ENCODE results near the gene GMDS.

GMDS gene

GRCh38 chr6:1576166-1576565 is 669.2 kb downstream of the GMDS start:
- no peak for DNase-seq

- peak; percentile 62 for DNase-seq
Measured at GRCh38 chr6:1575210-1576041, 670.0 kb downstream of the GMDS start.

DNA sequence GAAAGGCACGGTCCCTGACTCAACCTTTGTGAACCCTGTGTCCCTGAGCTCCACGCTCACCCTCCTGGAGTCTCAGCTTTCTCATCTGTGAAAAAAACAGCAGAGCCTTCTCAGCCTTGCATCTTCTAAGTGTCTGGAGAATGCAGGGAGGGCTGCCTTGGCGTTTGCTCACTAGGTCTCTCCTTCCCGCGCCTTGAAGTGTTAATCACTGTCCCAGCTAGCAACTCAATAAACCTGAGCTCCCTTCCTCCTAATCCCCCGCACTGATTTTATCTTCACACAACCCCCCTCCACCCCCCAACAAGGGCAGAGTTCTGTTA is 670.6 kb downstream of the GMDS start:
- DNase-seq = peak; percentile 70

GRCh38 chr6:1574083-1574761 is 671.2 kb downstream of the GMDS start:
- no peak for DNase-seq

All from NCI-H82 (cell line).